CD14-positive monocyte (primary cell): Measurements from ENCODE around the gene IL18R1. TPM values are rescaled to one million over a fixed set of nuclear protein-coding genes. Genes with fewer than 3 reads are reported as not detected.
A peak's percentile ranks its signal among the peaks of the same experiment; 100 is the strongest.

Experiments used
- DNase-seq, 3 donors: peaks; one replicate each; pipeline ENCODE4 v3.0.0-alpha.2; 2011 to 2022
- H2AFZ ChIP-seq: 2 replicates; pipeline ENCODE4 v1.6.0; 2012; ENCODE audit warnings: mild to moderate bottlenecking, low read depth, low read length, inconsistent platforms; ENCODE audit not compliant: insufficient read depth, poor library complexity, severe bottlenecking
- H3K27ac ChIP-seq, 2 donors: 1 replicate in 1 of 2; 2 replicates in 1 of 2; pipeline ENCODE4 v1.5.1; 2012 to 2013; ENCODE audit warnings: low read length in 2 of 2, control low read depth in 1 of 2, inconsistent platforms in 1 of 2, low read depth in 1 of 2, mild to moderate bottlenecking in 1 of 2
- H3K27me3 ChIP-seq, 2 donors: one replicate each; pipeline versions ENCODE4 v1.6.0 to v1.6.1; 2011 to 2013; ENCODE audit warnings: low read length in 2 of 2; ENCODE audit not compliant: control insufficient read depth in 2 of 2, insufficient read depth in 2 of 2
- H3K36me3 ChIP-seq, 2 donors: replicated peaks in 1 of 2; 1 replicate in 1 of 2; 2 replicates in 1 of 2; pipeline versions ENCODE4 v1.5.1 to v1.6.1; 2012 to 2013; ENCODE audit warnings: low read length in 2 of 2, control low read depth in 1 of 2, inconsistent platforms in 1 of 2, mild to moderate bottlenecking in 1 of 2; ENCODE audit not compliant: insufficient read depth in 2 of 2, control insufficient read depth in 1 of 2
- H3K4me1 ChIP-seq, 2 donors: 1 replicate in 1 of 2; 2 replicates in 1 of 2; pipeline versions ENCODE4 v1.5.1 to v1.6.1; 2012 to 2013; ENCODE audit warnings: low read length in 2 of 2, control low read depth in 1 of 2, inconsistent platforms in 1 of 2, mild to moderate bottlenecking in 1 of 2, moderate library complexity in 1 of 2; ENCODE audit not compliant: insufficient read depth in 2 of 2, control insufficient read depth in 1 of 2
- H3K4me2 ChIP-seq: replicated peaks from 2 replicates; pipeline ENCODE3; 2012; ENCODE audit warnings: low read length, moderate library complexity, mild to moderate bottlenecking; ENCODE audit not compliant: poor library complexity, severe bottlenecking; ENCODE audit errors: extremely low read depth
- H3K4me3 ChIP-seq, 3 experiments: fragments of 200-600 bp in 1 of 3; sonication (generic) in 1 of 3; replicated peaks in 1 of 3; 1 replicate in 2 of 3; 2 replicates in 1 of 3; pipeline ENCODE4 v1.5.1; 2011 to 2013; ENCODE audit warnings: low read length in 3 of 3, mild to moderate bottlenecking in 3 of 3, control low read depth in 2 of 3, low read depth in 2 of 3, inconsistent platforms in 1 of 3, moderate library complexity in 1 of 3
- H3K79me2 ChIP-seq: 2 replicates; pipeline ENCODE4 v1.6.0; 2012; ENCODE audit warnings: mild to moderate bottlenecking, control low read depth, inconsistent platforms, low read length, moderate library complexity; ENCODE audit not compliant: insufficient read depth
- H3K9ac ChIP-seq: 2 replicates; pipeline ENCODE4 v1.6.0; 2017; ENCODE audit warnings: low read length, mild to moderate bottlenecking; ENCODE audit not compliant: insufficient read depth, poor library complexity, severe bottlenecking
- H3K9me3 ChIP-seq, 2 donors: replicated peaks in 1 of 2; 1 replicate in 1 of 2; 2 replicates in 1 of 2; pipeline versions ENCODE4 v1.5.1 to v1.6.1; 2012 to 2013; ENCODE audit warnings: low read length in 2 of 2, control low read depth in 1 of 2; ENCODE audit not compliant: control insufficient read depth in 1 of 2, insufficient read depth in 1 of 2
- H4K20me1 ChIP-seq: 2 replicates; pipeline ENCODE4 v1.6.0; 2012; ENCODE audit warnings: mild to moderate bottlenecking, low read length, control low read depth, moderate library complexity; ENCODE audit not compliant: insufficient read depth
- H3K27ac Mint-ChIP-seq, 7 donors: one replicate each; pipeline ENCODE4 v1.8.0; 2020; ENCODE audit warnings: mild to moderate bottlenecking in 7 of 7, mixed read lengths in 7 of 7, moderate library complexity in 6 of 7, inconsistent platforms in 2 of 7
- H3K27me3 Mint-ChIP-seq, 3 donors: one replicate each; pipeline ENCODE4 v1.8.0; 2021 to 2022; ENCODE audit warnings: low read depth in 3 of 3, mild to moderate bottlenecking in 3 of 3, mixed read lengths in 3 of 3, moderate library complexity in 3 of 3, inconsistent platforms in 1 of 3
- H3K36me3 Mint-ChIP-seq, 2 donors: one replicate each; pipeline ENCODE4 v1.8.0; 2020; ENCODE audit warnings: mixed read lengths in 2 of 2, inconsistent platforms in 1 of 2, mild to moderate bottlenecking in 1 of 2
- H3K4me1 Mint-ChIP-seq: one replicate; pipeline ENCODE4 v1.8.0; 2020; ENCODE audit warnings: mild to moderate bottlenecking, mixed read lengths
- H3K4me3 Mint-ChIP-seq, 2 donors: one replicate each; pipeline ENCODE4 v1.8.0; 2020; ENCODE audit warnings: mild to moderate bottlenecking in 2 of 2, mixed read lengths in 2 of 2, moderate library complexity in 1 of 2
- H3K9me3 Mint-ChIP-seq, 7 donors: one replicate each; pipeline ENCODE4 v1.8.0; 2020 to 2022; ENCODE audit warnings: mixed read lengths in 7 of 7, mild to moderate bottlenecking in 6 of 7, moderate library complexity in 6 of 7, inconsistent platforms in 2 of 7
- CTCF ChIP-seq: fragments of 200-600 bp; IDR thresholded peaks from one replicate; pipeline ENCODE4 v1.8.0; 2022; ENCODE audit warnings: antibody characterized with exemption, mild to moderate bottlenecking
- WGBS: methylation state at CpG from one replicate; pipeline ENCODE4 v1.1.5; 2013; ENCODE audit warnings: missing lambda C conversion rate; ENCODE audit not compliant: insufficient coverage; 5-methylcytosine and 5-hydroxymethylcytosine counted together
- intact Hi-C, 2 donors: fragments of 100-400 bp; cut with micrococcal nuclease; formaldehyde crosslinking; loops; one replicate each; pipeline versions ENCODE4 v1.15.0 to v1.15.1; 2023
- polyA plus RNA-seq, 3 donors: library from polyadenylated mRNA; depleted of rRNA in 1 of 3; unstranded in 2 of 3; stranded (reverse) in 1 of 3; fragments of 300-500 nt in 2 of 3; fragments of >200 nt in 1 of 3; fragmentation: Illumina TruSeq in 2 of 3; gene quantifications; 1 replicate in 2 of 3; 2 replicates in 1 of 3; pipeline ENCODE4 v1.2.3, GENCODE V29; 2012 to 2021

IL18R1 gene
- polyA plus RNA-seq, 3 donors: 0.03 to 0.15 (median 0.11) TPM

GRCh38 chr2:102435741-102436140, 80.1 kb downstream of the IL18R1 start:
- H3K36me3 ChIP-seq: no peaks in the 10 kb centered on the region
- H3K36me3 Mint-ChIP-seq: no peaks in the 10 kb centered on the region
- H3K4me3 ChIP-seq: peak overlapping the region in 1 of 3 experiments; percentile 4
- H3K4me1 Mint-ChIP-seq: peaks cover 19% of the 10 kb centered on the region
- no peaks in the 10 kb centered on the region for H3K9me3 ChIP-seq
- 47% methylated on average over 2 of the region's 2 CpGs for WGBS
- H3K79me2 ChIP-seq: no peaks in the 10 kb centered on the region
- no peaks in the 10 kb centered on the region for H3K27me3 Mint-ChIP-seq
- peak in 1 of 3 donors; percentile 14 for DNase-seq
- H4K20me1 ChIP-seq: no peaks in the 10 kb centered on the region
- H2AFZ ChIP-seq: no peak overlapping the region
- H3K27me3 ChIP-seq: no peaks in the 10 kb centered on the region
- intact Hi-C loops: no loop called here
- peaks cover 12 to 13% of the 10 kb centered on the region in 2 donors for H3K4me1 ChIP-seq
- H3K27ac Mint-ChIP-seq: no peak overlapping the region
- no peak overlapping the region for H3K9ac ChIP-seq
- no peak for TF ChIP-seq CTCF
- H3K9me3 Mint-ChIP-seq: peaks cover 0 to 2% (median 0%) of the 10 kb centered on the region in 7 donors
- H3K4me2 ChIP-seq: peak overlapping the region; percentile 33
- H3K27ac ChIP-seq: no peak overlapping the region
- H3K4me3 Mint-ChIP-seq: peak overlapping the region in 1 of 2 donors; percentile 67

- intact Hi-C loops: no loop called here
- H3K4me2 ChIP-seq: peak overlapping the region; percentile 33
- Mint-ChIP-seq H3K4me1 (peaks cover 19% of the 10 kb centered on the region), H3K27me3 (no peaks in the 10 kb centered on the region), H3K9me3 (peaks cover 0 to 2% (median 0%) of the 10 kb centered on the region in 7 donors), H3K4me3 (peak overlapping the region in 1 of 2 donors; percentile 67), H3K27ac (peak overlapping the region in 1 of 7 donors; percentile 61), H3K36me3 (no peaks in the 10 kb centered on the region)
- no peaks in the 10 kb centered on the region for H3K79me2 ChIP-seq
- no peaks in the 10 kb centered on the region for H3K9me3 ChIP-seq
- peaks cover 12 to 13% of the 10 kb centered on the region in 2 donors for H3K4me1 ChIP-seq
- H2AFZ ChIP-seq: no peak overlapping the region
- no peak overlapping the region for H3K9ac ChIP-seq
- DNase-seq: peak in 1 of 3 donors; percentile 60
- H3K27me3 ChIP-seq: no peaks in the 10 kb centered on the region
- H4K20me1 ChIP-seq: no peaks in the 10 kb centered on the region
- TF ChIP-seq CTCF: no peak
- H3K4me3 ChIP-seq: peak overlapping the region in 1 of 3 experiments; percentile 4
- H3K36me3 ChIP-seq: no peaks in the 10 kb centered on the region
- no peak overlapping the region for H3K27ac ChIP-seq
- no CpG with 5 or more reads among the region's 3 CpGs for WGBS
Measured at GRCh38 chr2:102436323-102436722, 80.7 kb downstream of the IL18R1 start.
